SH-SY5Y (cell line): ENCODE data around the gene AKR1C1.

Experiments used
- GATA2 ChIP-seq: IDR thresholded peaks from 2 replicates; pipeline ENCODE4 v1.6.1; 2011; ENCODE audit warnings: mild to moderate bottlenecking, low read depth, low read length
- GATA3 ChIP-seq: IDR thresholded peaks from 2 replicates; pipeline ENCODE4 v1.6.1; 2011; ENCODE audit warnings: low read depth, mild to moderate bottlenecking, low read length, moderate library complexity

- TF ChIP-seq GATA2 (no peak), GATA3 (no peak)
Observed at GRCh38 chr10:4947039-4947634, 16.1 kb upstream of the AKR1C1 start.
